Endothelial cell of umbilical vein (primary cell): Measurements from ENCODE around the gene GJA8. TPM values are rescaled to one million over a fixed set of nuclear protein-coding genes. Genes with fewer than 3 reads are reported as not detected.

ENCODE experiments used
- BruUV-seq: library from RNA; stranded (reverse); fragments of 400-500 nt; replicated peaks from 2 replicates; lab custom pipeline; 2021; lab: Mats Ljungman, UMichigan
- CTCF ChIA-PET: fragments of 300-600, 350-600 bp; sonication (Branson Sonifier 250); formaldehyde crosslinking; loops from one replicate; lab custom pipeline; 2021; ENCODE audit warnings: antibody characterized with exemption, inconsistent platforms; lab: Charles Lee
- POLR2A ChIA-PET: fragments of 300-600, 350-600 bp; sonication (Branson Sonifier 250); formaldehyde crosslinking; loops from one replicate; lab custom pipeline; 2021; ENCODE audit warnings: antibody characterized with exemption, inconsistent platforms; lab: Charles Lee
- DNase-seq: peaks from one replicate; pipeline ENCODE4 v3.0.0-alpha.2; 2011; ENCODE audit warnings: low read depth, low spot score
- FAIRE-seq: peaks from 2 replicates; lab custom pipeline; 2011; peaks lifted over from hg19 to GRCh38; lab: Jason Lieb, UNC
- H2AFZ ChIP-seq: 2 replicates; pipeline ENCODE4 v1.6.0; 2012; ENCODE audit warnings: low read depth, low read length, control low read depth, inconsistent platforms
- H3K27ac ChIP-seq: 2 replicates; pipeline ENCODE4 v1.5.1; 2011; ENCODE audit warnings: low read depth, mild to moderate bottlenecking, control low read depth, low read length, moderate library complexity; ENCODE audit not compliant: insufficient read depth
- H3K27me3 ChIP-seq, 2 experiments: 2 replicates each; pipeline versions ENCODE4 v1.6.0 to v1.6.1; 2011; ENCODE audit warnings: low read length in 2 of 2, mixed read lengths in 1 of 2; ENCODE audit not compliant: control insufficient read depth in 2 of 2, insufficient read depth in 2 of 2
- H3K36me3 ChIP-seq, 2 experiments: 2 replicates in 1 of 2; 3 replicates in 1 of 2; pipeline ENCODE4 v1.5.1; 2011; ENCODE audit warnings: low read length in 2 of 2, mild to moderate bottlenecking in 1 of 2, moderate library complexity in 1 of 2; ENCODE audit not compliant: control insufficient read depth in 2 of 2, insufficient read depth in 2 of 2; ENCODE audit errors: extremely low read depth in 1 of 2
- H3K4me1 ChIP-seq: 3 replicates; pipeline ENCODE4 v1.5.1; 2011; ENCODE audit warnings: mild to moderate bottlenecking, low read length; ENCODE audit not compliant: control insufficient read depth, insufficient read depth; ENCODE audit errors: extremely low read depth
- H3K4me2 ChIP-seq: 2 replicates; pipeline ENCODE4 v1.6.1; 2011; ENCODE audit warnings: low read length, control low read depth, mixed read lengths; ENCODE audit not compliant: insufficient read depth
- H3K4me3 ChIP-seq, 3 experiments: fragments of 200-600 bp in 1 of 3; sonication (generic), shearing (Covaris generic) in 1 of 3; replicated peaks in 1 of 3; 2 replicates each; pipeline ENCODE4 v1.5.1; 2011 to 2016; ENCODE audit warnings: control low read depth in 3 of 3, low read length in 3 of 3, mild to moderate bottlenecking in 2 of 3, inconsistent platforms in 1 of 3, low read depth in 1 of 3, moderate library complexity in 1 of 3; ENCODE audit not compliant: insufficient read depth in 1 of 3
- H3K79me2 ChIP-seq: 2 replicates; pipeline ENCODE4 v1.6.0; 2012; ENCODE audit warnings: low read length, inconsistent platforms; ENCODE audit not compliant: control insufficient read depth, insufficient read depth
- H3K9ac ChIP-seq: replicated peaks from 2 replicates; pipeline ENCODE3; 2011; ENCODE audit warnings: low read length, control low read depth; ENCODE audit not compliant: insufficient read depth; ENCODE audit errors: extremely low read depth
- H3K9me1 ChIP-seq: replicated peaks from 3 replicates; pipeline ENCODE4 v1.6.0; 2011; ENCODE audit warnings: mild to moderate bottlenecking, low read length; ENCODE audit not compliant: control insufficient read depth, insufficient read depth; ENCODE audit errors: extremely low read depth
- H3K9me3 ChIP-seq: replicated peaks from 2 replicates; pipeline ENCODE4 v1.5.1; 2012; ENCODE audit warnings: low read length, inconsistent platforms; ENCODE audit not compliant: control insufficient read depth, insufficient read depth
- H4K20me1 ChIP-seq: replicated peaks from 2 replicates; pipeline ENCODE3; 2011; ENCODE audit warnings: mild to moderate bottlenecking, low read length; ENCODE audit not compliant: control insufficient read depth, insufficient read depth; ENCODE audit errors: extremely low read depth
- EZH2 ChIP-seq: IDR thresholded peaks from 2 replicates; pipeline ENCODE4 v1.6.1; 2012; ENCODE audit warnings: borderline replicate concordance, low read depth, mild to moderate bottlenecking, moderate library complexity, low read length, inconsistent platforms; ENCODE audit not compliant: severe bottlenecking
- GATA2 ChIP-seq: IDR thresholded peaks from 2 replicates; pipeline ENCODE4 v1.7.0; 2011; ENCODE audit warnings: low read depth, mild to moderate bottlenecking, moderate library complexity, mixed read lengths, low read length; ENCODE audit not compliant: insufficient read length, insufficient read depth
- JUN ChIP-seq: IDR thresholded peaks from 2 replicates; pipeline ENCODE4 v1.6.1; 2011; ENCODE audit warnings: borderline replicate concordance, low read depth; ENCODE audit not compliant: insufficient read length, insufficient read depth
- MAX ChIP-seq: IDR thresholded peaks from 2 replicates; pipeline ENCODE4 v1.6.1; 2011; ENCODE audit not compliant: insufficient read depth, insufficient read length
- MYC ChIP-seq: IDR thresholded peaks from one replicate; pipeline ENCODE4 v1.6.1; 2011; ENCODE audit warnings: mild to moderate bottlenecking, low read depth, low read length
- POLR2A ChIP-seq: IDR thresholded peaks from 2 replicates; pipeline ENCODE4 v1.6.1; 2012; ENCODE audit warnings: low read depth, mild to moderate bottlenecking, control low read depth, low read length
- POLR2AphosphoS5 ChIP-seq: IDR thresholded peaks from 2 replicates; pipeline ENCODE4 v1.6.1; 2012; ENCODE audit warnings: low read depth, mild to moderate bottlenecking, control low read depth, low read length, moderate library complexity; ENCODE audit not compliant: insufficient read depth
- dilution Hi-C: fragments of 300-500 bp; cut with MboI; formaldehyde crosslinking; loops from one replicate; pipeline ENCODE4 v1.15.0; 2019; ENCODE audit warnings: low sequenced_read_pairs; ENCODE audit not compliant: extremely low pct_ligation_motif_present
- intact Hi-C: fragments of 100-400 bp; cut with micrococcal nuclease; formaldehyde crosslinking; loops from one replicate; pipeline ENCODE4 v1.10.0; 2022
- polyA plus RNA-seq, 4 experiments: library from polyadenylated mRNA; depleted of rRNA in 3 of 4; stranded (reverse) in 3 of 4; unstranded in 1 of 4; fragments of >200 nt; gene quantifications; 2 replicates each; pipeline versions ENCODE4 v1.2.1 to v1.2.3, GENCODE V29; 2011 to 2012; ENCODE audit warnings: missing spikeins in 1 of 4
- total RNA-seq: library from RNA; stranded (reverse); gene quantifications from 2 replicates; pipeline ENCODE4 v1.2.3, GENCODE V29; 2021
- TF ChIP-seq, protein P1 (sequence below), 2 donors: IDR thresholded peaks; 1 replicate in 1 of 2; 2 replicates in 1 of 2; pipeline ENCODE4 v1.5.1; 2011; ENCODE audit warnings: low read length in 2 of 2, mild to moderate bottlenecking in 2 of 2, moderate library complexity in 2 of 2, control low read depth in 1 of 2, inconsistent platforms in 1 of 2, low read depth in 1 of 2; ENCODE audit not compliant: insufficient read depth in 1 of 2; ENCODE audit errors: extremely low read depth in 1 of 2

The GJA8 gene
- total and polyA plus RNA-seq, 2 donors (not counting 3 experiments of a cell fraction or from before 2014, with no cell fraction given), result not detected

DNA sequence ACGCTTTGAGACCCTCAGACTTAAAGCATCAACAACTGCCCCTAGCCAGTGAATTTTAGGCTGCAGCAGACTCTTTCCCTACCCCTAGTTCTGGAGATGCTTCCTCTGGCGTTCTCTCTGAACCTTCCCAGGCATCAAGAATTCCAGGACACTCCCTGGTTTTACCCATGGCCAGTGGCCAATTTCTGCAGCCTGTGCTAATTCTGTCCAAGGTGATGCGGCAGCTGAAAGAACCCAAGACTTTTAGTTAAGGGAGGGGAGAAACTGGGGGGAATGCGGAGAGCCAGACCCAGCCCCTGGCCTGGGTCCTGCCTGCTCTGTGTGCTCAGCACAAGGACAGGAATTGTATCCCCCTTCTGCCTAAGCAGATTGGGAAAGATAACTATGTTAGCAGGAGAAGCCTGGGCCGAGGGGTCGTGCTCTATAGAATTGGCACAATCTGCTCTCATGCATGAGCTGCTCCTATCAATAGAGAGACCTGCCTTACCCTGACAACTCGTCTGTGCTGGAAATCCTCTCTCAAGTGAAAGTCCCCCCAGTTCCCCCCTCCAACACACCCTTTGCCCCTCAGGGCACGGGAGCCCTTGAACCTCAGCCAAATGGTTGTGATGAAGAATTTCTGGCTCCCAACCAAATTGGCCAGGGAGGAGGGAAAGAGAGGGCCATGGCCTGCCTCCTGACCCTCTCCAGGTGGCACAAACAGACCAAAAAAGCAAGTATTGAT lies 5.4 kb upstream of the GJA8 start:
- no peaks in the 10 kb centered on the region for H3K9me1 ChIP-seq
- BruUV-seq, result no TSS peak
- no peaks in the 10 kb centered on the region for H3K9me3 ChIP-seq
- intact Hi-C loops, result no loop called here
- H3K4me1 ChIP-seq, result no peaks in the 10 kb centered on the region
- dilution Hi-C loops, result no loop called here
- ChIA-PET CTCF (no interaction called here), POLR2A (no interaction called here)
- H3K27ac ChIP-seq, result no peak overlapping the region
- no peaks in the 10 kb centered on the region for H3K36me3 ChIP-seq
- H4K20me1 ChIP-seq, result no peaks in the 10 kb centered on the region
- peaks cover 1 to 8% of the 10 kb centered on the region in 2 experiments for H3K27me3 ChIP-seq
- H2AFZ ChIP-seq, result no peak overlapping the region
- no peaks in the 10 kb centered on the region for H3K79me2 ChIP-seq
- TF ChIP-seq MYC, result no peak
- TF ChIP-seq GATA2, result no peak
- no peak for TF ChIP-seq MAX
- TF ChIP-seq EZH2, result no peak
- TF ChIP-seq POLR2A, result no peak
- FAIRE-seq (no peak), DNase-seq (no peak)
- no peak overlapping the region for H3K4me3 ChIP-seq
- no peak overlapping the region for H3K9ac ChIP-seq
- H3K4me2 ChIP-seq, result no peak overlapping the region

GRCh38 chr1:147897789-147898188 lies 4.8 kb upstream of the GJA8 start:
- H4K20me1 ChIP-seq, result no peaks in the 10 kb centered on the region
- BruUV-seq, result no TSS peak
- no peaks in the 10 kb centered on the region for H3K9me1 ChIP-seq
- intact Hi-C loops, result no loop called here
- peaks cover 3 to 8% of the 10 kb centered on the region in 2 experiments for H3K27me3 ChIP-seq
- dilution Hi-C loops, result no loop called here
- ChIA-PET POLR2A (no interaction called here), CTCF (no interaction called here)
- no peak overlapping the region for H3K27ac ChIP-seq
- no peak overlapping the region for H3K9ac ChIP-seq
- no peak overlapping the region for H3K4me3 ChIP-seq
- no peaks in the 10 kb centered on the region for H3K9me3 ChIP-seq
- no peaks in the 10 kb centered on the region for H3K79me2 ChIP-seq
- no peaks in the 10 kb centered on the region for H3K4me1 ChIP-seq
- DNase-seq (no peak), FAIRE-seq (no peak)
- H3K4me2 ChIP-seq, result no peak overlapping the region
- H2AFZ ChIP-seq, result no peak overlapping the region
- TF ChIP-seq POLR2A (no peak), MYC (no peak), EZH2 (no peak), GATA2 (no peak), JUN (no peak), POLR2AphosphoS5 (no peak)
- TF ChIP-seq, protein P1, sequence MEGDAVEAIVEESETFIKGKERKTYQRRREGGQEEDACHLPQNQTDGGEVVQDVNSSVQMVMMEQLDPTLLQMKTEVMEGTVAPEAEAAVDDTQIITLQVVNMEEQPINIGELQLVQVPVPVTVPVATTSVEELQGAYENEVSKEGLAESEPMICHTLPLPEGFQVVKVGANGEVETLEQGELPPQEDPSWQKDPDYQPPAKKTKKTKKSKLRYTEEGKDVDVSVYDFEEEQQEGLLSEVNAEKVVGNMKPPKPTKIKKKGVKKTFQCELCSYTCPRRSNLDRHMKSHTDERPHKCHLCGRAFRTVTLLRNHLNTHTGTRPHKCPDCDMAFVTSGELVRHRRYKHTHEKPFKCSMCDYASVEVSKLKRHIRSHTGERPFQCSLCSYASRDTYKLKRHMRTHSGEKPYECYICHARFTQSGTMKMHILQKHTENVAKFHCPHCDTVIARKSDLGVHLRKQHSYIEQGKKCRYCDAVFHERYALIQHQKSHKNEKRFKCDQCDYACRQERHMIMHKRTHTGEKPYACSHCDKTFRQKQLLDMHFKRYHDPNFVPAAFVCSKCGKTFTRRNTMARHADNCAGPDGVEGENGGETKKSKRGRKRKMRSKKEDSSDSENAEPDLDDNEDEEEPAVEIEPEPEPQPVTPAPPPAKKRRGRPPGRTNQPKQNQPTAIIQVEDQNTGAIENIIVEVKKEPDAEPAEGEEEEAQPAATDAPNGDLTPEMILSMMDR (IDR thresholded peaks at IDR 0.05; ENCODE audit: extremely low read depth in 1 of 2, insufficient read depth in 1 of 2, low read depth in 1 of 2, low read length in 2 of 2), result no peak
- no peaks in the 10 kb centered on the region for H3K36me3 ChIP-seq
